Skin of body (tissue), 2 donors: Measurements from ENCODE around the gene WDR45B. TPM values are rescaled to one million over a fixed set of nuclear protein-coding genes. Genes with fewer than 3 reads are reported as not detected.

ENCODE experiments used
- DNase-seq: peaks from one replicate; lab custom pipeline; 2025; lab: John Stamatoyannopoulos, UW
- total RNA-seq: library from RNA; depleted of rRNA; stranded (reverse); fragments of >200 nt; gene quantifications from one replicate; pipeline ENCODE4 v1.2.3, GENCODE V29; 2014

WDR45B gene
- total RNA-seq, 1 donor from 2014 or later: 54.9 TPM

- no peak for DNase-seq
Measured at GRCh38 chr17:82630212-82630611, 18.0 kb downstream of the WDR45B start.

- no peak for DNase-seq
Measured at GRCh38 chr17:82629748-82630147, 18.5 kb downstream of the WDR45B start.

- DNase-seq: no peak
Measured at GRCh38 chr17:82627405-82627804, 20.8 kb downstream of the WDR45B start.

GRCh38 chr17:82623707-82624106 is 24.5 kb downstream of the WDR45B start:
- DNase-seq: no peak

- DNase-seq: no peak
Measured at GRCh38 chr17:82619641-82620040, 28.6 kb downstream of the WDR45B start.

GRCh38 chr17:82619211-82619610 is 29.0 kb downstream of the WDR45B start:
- DNase-seq: no peak

- DNase-seq: no peak
Measured at GRCh38 chr17:82616021-82616711, 32.1 kb downstream of the WDR45B start.

- no peak for DNase-seq
Measured at GRCh38 chr17:82615084-82616020, 32.9 kb downstream of the WDR45B start.

GRCh38 chr17:82614095-82614631 is 34.1 kb downstream of the WDR45B start:
- no peak for DNase-seq

- no peak for DNase-seq
Measured at GRCh38 chr17:82613283-82614094, 34.8 kb downstream of the WDR45B start.

GRCh38 chr17:82611140-82612058 is 36.8 kb downstream of the WDR45B start:
- DNase-seq: no peak

GRCh38 chr17:82609655-82610054 is 38.6 kb downstream of the WDR45B start:
- DNase-seq: no peak

GRCh38 chr17:82608816-82609215 is 39.4 kb downstream of the WDR45B start:
- no peak for DNase-seq

GRCh38 chr17:82605939-82606600 is 42.2 kb downstream of the WDR45B start:
- no peak for DNase-seq

- DNase-seq: no peak
Measured at GRCh38 chr17:82604532-82604931, 43.7 kb downstream of the WDR45B start.

GRCh38 chr17:82603981-82604448 is 44.2 kb downstream of the WDR45B start:
- DNase-seq: peak; percentile 54

GRCh38 chr17:82602986-82603710 is 45.1 kb downstream of the WDR45B start:
- DNase-seq: no peak

GRCh38 chr17:82602487-82602886 is 45.8 kb downstream of the WDR45B start:
- no peak for DNase-seq

GRCh38 chr17:82601447-82602000 is 46.7 kb downstream of the WDR45B start:
- no peak for DNase-seq
